ENCODE data around the gene INTS4.
"Not testable (repeated sequence)": the region's sequence is repeated elsewhere in the genome, so short reads cannot be mapped to it uniquely, and the experiment has no call there.

Gene INTS4

DNA sequence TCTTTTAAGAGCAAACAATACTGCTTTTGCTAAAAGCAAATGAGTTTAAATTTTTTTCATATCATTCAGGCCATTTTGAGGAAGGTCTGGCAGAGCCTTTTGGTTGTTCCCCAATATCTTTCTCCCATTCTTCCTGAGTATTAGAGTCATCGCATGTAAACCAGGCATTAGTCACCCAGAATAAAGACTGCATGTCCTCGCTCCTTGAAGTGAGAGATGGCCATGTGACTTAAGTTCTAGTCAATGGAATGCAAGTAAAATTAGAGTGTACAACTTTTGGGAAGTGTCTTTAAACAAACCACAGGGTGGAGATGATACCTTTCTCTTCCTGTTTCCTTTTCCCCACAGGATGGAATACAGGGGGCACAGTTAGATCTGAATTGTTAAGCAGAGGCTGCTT, 76.8 kb downstream of the INTS4 start:
- H3K9ac ChIP-seq (ENCODE audit: low read depth, low read length, poor library complexity, severe bottlenecking); H3K4me3 ChIP-seq (ENCODE audit: low read length, poor library complexity, severe bottlenecking); H3K4me2 ChIP-seq (ENCODE audit: low read depth, low read length, poor library complexity, severe bottlenecking); H3K79me2 ChIP-seq (ENCODE audit: insufficient read depth, low read length); H3K4me1 ChIP-seq (ENCODE audit: insufficient read depth, low read length, poor library complexity, severe bottlenecking); H2AFZ ChIP-seq (ENCODE audit: low read length); H3K36me3 ChIP-seq (ENCODE audit: insufficient read depth, low read length); H3K9me2 ChIP-seq (replicated peaks; ENCODE audit: low read depth, low read length); H4K20me1 ChIP-seq (ENCODE audit: insufficient read depth, low read length, poor library complexity, severe bottlenecking); H3K9me3 ChIP-seq (ENCODE audit: insufficient read depth, low read depth, low read length); H3K27me3 ChIP-seq (ENCODE audit: insufficient read depth, low read length, poor library complexity, severe bottlenecking); H3F3A ChIP-seq (ENCODE audit: low read depth): not testable (repeated sequence)

DNA sequence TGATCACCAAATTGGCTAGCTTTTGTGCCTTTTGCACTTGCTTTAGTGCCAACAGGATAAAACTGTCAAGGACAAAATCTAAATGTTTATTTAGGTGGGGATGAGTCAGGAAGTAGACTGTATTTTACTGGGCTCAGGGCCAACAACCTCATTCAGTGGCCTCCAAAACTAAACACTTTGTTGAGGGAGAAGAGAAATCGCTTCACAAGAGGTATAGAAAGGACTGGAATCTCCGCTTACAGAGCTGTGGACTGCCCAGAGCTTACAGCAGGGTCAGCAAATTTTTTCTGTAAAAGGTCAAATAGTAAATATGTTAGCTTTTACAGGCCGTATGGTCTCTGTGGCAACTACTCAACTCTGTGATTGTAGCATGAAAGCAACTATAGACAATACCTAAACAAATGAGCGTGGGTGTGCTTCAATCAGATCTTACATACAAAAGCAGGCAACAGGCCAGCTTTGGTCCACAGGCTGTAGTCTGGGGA, 80.1 kb downstream of the INTS4 start:
- not testable (repeated sequence) for H3K27me3 ChIP-seq (ENCODE audit: insufficient read depth, low read length, poor library complexity, severe bottlenecking); H3K9me2 ChIP-seq (replicated peaks; ENCODE audit: low read depth, low read length); H3K9ac ChIP-seq (ENCODE audit: low read depth, low read length, poor library complexity, severe bottlenecking); H3K4me1 ChIP-seq (ENCODE audit: insufficient read depth, low read length, poor library complexity, severe bottlenecking); H4K20me1 ChIP-seq (ENCODE audit: insufficient read depth, low read length, poor library complexity, severe bottlenecking); H3F3A ChIP-seq (ENCODE audit: low read depth); H3K79me2 ChIP-seq (ENCODE audit: insufficient read depth, low read length); H3K36me3 ChIP-seq (ENCODE audit: insufficient read depth, low read length); H3K4me2 ChIP-seq (ENCODE audit: low read depth, low read length, poor library complexity, severe bottlenecking); H3K9me3 ChIP-seq (ENCODE audit: insufficient read depth, low read depth, low read length); H2AFZ ChIP-seq (ENCODE audit: low read length); H3K4me3 ChIP-seq (ENCODE audit: low read length, poor library complexity, severe bottlenecking)

DNA sequence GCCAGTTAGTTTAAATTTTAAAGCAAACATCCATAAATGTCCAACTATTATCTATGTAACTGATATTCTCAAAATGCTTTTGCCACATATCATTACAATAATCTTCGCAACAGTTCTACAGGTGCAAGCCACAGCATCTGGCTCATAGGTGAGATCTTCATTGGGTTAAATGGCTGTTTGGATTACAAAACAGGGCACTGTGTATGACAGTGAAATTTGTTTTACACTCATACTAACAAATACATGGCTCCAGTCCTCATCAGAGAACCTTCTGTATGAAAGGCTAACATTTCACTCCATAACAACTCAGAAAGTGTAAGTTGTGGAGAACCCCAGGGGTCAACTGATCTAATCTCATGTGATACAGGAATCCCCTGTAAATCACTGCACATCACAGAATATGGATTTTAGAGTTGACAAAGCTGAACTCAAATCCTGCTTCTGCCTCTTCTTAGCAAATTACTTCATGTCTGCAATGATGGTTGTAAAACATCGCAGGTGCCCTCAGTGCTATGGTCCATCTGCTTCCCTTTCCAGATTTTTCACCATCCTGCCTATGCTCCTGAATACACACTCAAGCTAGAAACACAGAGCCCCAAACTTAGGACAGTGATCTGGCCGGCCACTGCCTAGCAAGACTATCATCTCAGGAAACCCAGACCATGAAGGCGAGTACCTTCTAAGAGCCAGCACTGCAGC, 80.7 kb downstream of the INTS4 start:
- not testable (repeated sequence) for H2AFZ ChIP-seq (ENCODE audit: low read length); H3K9me3 ChIP-seq (ENCODE audit: insufficient read depth, low read depth, low read length); H3K36me3 ChIP-seq (ENCODE audit: insufficient read depth, low read length); H3K27me3 ChIP-seq (ENCODE audit: insufficient read depth, low read length, poor library complexity, severe bottlenecking); H3K79me2 ChIP-seq (ENCODE audit: insufficient read depth, low read length); H3K9ac ChIP-seq (ENCODE audit: low read depth, low read length, poor library complexity, severe bottlenecking); H3K9me2 ChIP-seq (replicated peaks; ENCODE audit: low read depth, low read length); H3F3A ChIP-seq (ENCODE audit: low read depth); H3K4me2 ChIP-seq (ENCODE audit: low read depth, low read length, poor library complexity, severe bottlenecking); H3K4me3 ChIP-seq (ENCODE audit: low read length, poor library complexity, severe bottlenecking); H4K20me1 ChIP-seq (ENCODE audit: insufficient read depth, low read length, poor library complexity, severe bottlenecking); H3K4me1 ChIP-seq (ENCODE audit: insufficient read depth, low read length, poor library complexity, severe bottlenecking)

DNA sequence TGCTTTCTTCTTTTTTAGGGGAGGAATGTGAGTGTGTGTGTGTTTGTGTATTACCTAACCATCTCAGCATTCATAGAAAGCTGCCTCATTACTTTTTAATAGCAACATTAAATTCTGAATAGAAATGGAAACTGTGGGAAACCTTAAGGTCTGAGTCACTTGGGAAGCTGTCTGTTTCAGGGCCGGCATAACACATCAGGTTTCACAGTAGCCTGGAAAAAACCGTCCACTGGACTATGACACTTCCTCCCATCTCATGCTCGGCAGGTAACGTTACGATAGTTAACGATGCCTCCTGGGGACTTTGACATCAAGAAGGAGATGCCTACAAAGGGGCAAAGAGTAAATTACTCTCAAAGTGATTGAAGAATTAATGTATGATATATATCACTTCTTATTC, 83.6 kb downstream of the INTS4 start:
- H3K36me3 ChIP-seq (ENCODE audit: insufficient read depth, low read length): peaks cover 26% of the 10 kb centered on the region; the same call in 1 of the 2 replicates
- H3K4me1 ChIP-seq (ENCODE audit: insufficient read depth, low read length, poor library complexity, severe bottlenecking); H3K9ac ChIP-seq (ENCODE audit: low read depth, low read length, poor library complexity, severe bottlenecking); H3F3A ChIP-seq (ENCODE audit: low read depth); H3K9me3 ChIP-seq (ENCODE audit: insufficient read depth, low read depth, low read length); H3K9me2 ChIP-seq (replicated peaks; ENCODE audit: low read depth, low read length); H3K4me3 ChIP-seq (ENCODE audit: low read length, poor library complexity, severe bottlenecking); H3K27me3 ChIP-seq (ENCODE audit: insufficient read depth, low read length, poor library complexity, severe bottlenecking); H4K20me1 ChIP-seq (ENCODE audit: insufficient read depth, low read length, poor library complexity, severe bottlenecking); H2AFZ ChIP-seq (ENCODE audit: low read length); H3K79me2 ChIP-seq (ENCODE audit: insufficient read depth, low read length); H3K4me2 ChIP-seq (ENCODE audit: low read depth, low read length, poor library complexity, severe bottlenecking): not testable (repeated sequence)

DNA sequence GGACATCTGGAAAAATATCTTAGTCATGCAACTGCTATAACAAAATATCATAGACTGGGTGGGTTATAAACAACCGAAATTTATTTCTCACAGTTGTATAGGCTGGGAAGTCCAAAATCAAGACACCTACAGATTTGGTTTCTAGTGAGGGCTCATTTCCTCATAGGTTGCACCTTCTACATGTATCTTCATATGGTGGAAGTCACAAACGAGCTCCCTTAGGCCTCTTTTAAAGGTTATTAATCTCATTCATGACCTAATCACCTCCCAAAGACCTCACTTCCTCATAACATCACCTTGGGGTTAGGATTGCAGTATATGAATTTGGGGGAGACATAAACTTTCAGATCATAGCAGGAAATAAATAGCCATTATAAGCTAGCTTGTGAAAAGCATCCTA, 85.2 kb downstream of the INTS4 start:
- Histone ChIP-seq H3K4me3 (ENCODE audit: low read length, poor library complexity, severe bottlenecking) (no peak overlapping the region), H3K9me2 (replicated peaks; ENCODE audit: low read depth, low read length) (no peaks in the 10 kb centered on the region), H3K9me3 (ENCODE audit: insufficient read depth, low read depth, low read length) (no peaks in the 10 kb centered on the region), H3K9ac (ENCODE audit: low read depth, low read length, poor library complexity, severe bottlenecking) (no peak overlapping the region), H3K36me3 (ENCODE audit: insufficient read depth, low read length) (peaks cover 26% of the 10 kb centered on the region; the same call in 1 of the 2 replicates), H3F3A (ENCODE audit: low read depth) (no peaks in the 10 kb centered on the region), H3K27me3 (ENCODE audit: insufficient read depth, low read length, poor library complexity, severe bottlenecking) (no peaks in the 10 kb centered on the region), H2AFZ (ENCODE audit: low read length) (no peak overlapping the region), H3K4me1 (ENCODE audit: insufficient read depth, low read length, poor library complexity, severe bottlenecking) (no peaks in the 10 kb centered on the region), H4K20me1 (ENCODE audit: insufficient read depth, low read length, poor library complexity, severe bottlenecking) (no peaks in the 10 kb centered on the region), H3K79me2 (ENCODE audit: insufficient read depth, low read length) (no peaks in the 10 kb centered on the region), H3K4me2 (ENCODE audit: low read depth, low read length, poor library complexity, severe bottlenecking) (no peak overlapping the region)
- TF ChIP-seq, protein P1, sequence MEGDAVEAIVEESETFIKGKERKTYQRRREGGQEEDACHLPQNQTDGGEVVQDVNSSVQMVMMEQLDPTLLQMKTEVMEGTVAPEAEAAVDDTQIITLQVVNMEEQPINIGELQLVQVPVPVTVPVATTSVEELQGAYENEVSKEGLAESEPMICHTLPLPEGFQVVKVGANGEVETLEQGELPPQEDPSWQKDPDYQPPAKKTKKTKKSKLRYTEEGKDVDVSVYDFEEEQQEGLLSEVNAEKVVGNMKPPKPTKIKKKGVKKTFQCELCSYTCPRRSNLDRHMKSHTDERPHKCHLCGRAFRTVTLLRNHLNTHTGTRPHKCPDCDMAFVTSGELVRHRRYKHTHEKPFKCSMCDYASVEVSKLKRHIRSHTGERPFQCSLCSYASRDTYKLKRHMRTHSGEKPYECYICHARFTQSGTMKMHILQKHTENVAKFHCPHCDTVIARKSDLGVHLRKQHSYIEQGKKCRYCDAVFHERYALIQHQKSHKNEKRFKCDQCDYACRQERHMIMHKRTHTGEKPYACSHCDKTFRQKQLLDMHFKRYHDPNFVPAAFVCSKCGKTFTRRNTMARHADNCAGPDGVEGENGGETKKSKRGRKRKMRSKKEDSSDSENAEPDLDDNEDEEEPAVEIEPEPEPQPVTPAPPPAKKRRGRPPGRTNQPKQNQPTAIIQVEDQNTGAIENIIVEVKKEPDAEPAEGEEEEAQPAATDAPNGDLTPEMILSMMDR (conservative IDR thresholded peaks at IDR 0.05; ENCODE audit: low read length): no peak
- no peak for TF ChIP-seq EZH2phosphoT487 (IDR thresholded peaks at IDR 0.05; ENCODE audit: borderline replicate concordance)

Measured in Loucy (cell line).